ENCODE results near the gene TMEFF1.

- no peak for TF ChIP-seq RARB (CRISPR knock-in tag; IDR thresholded peaks at IDR 0.05)
- TF ChIP-seq HOXB5 (CRISPR knock-in tag; IDR thresholded peaks at IDR 0.05) = no peak
- no peak for TF ChIP-seq MAZ (IDR thresholded peaks at IDR 0.05; ENCODE audit: borderline replicate concordance, low read depth, low read length)
- TF ChIP-seq POLR2A (IDR thresholded peaks at IDR 0.05; ENCODE audit: low read length) = no peak
- TF ChIP-seq, protein P1, sequence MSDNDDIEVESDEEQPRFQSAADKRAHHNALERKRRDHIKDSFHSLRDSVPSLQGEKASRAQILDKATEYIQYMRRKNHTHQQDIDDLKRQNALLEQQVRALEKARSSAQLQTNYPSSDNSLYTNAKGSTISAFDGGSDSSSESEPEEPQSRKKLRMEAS (IDR thresholded peaks at IDR 0.05) = no peak
- TF ChIP-seq, protein P2, sequence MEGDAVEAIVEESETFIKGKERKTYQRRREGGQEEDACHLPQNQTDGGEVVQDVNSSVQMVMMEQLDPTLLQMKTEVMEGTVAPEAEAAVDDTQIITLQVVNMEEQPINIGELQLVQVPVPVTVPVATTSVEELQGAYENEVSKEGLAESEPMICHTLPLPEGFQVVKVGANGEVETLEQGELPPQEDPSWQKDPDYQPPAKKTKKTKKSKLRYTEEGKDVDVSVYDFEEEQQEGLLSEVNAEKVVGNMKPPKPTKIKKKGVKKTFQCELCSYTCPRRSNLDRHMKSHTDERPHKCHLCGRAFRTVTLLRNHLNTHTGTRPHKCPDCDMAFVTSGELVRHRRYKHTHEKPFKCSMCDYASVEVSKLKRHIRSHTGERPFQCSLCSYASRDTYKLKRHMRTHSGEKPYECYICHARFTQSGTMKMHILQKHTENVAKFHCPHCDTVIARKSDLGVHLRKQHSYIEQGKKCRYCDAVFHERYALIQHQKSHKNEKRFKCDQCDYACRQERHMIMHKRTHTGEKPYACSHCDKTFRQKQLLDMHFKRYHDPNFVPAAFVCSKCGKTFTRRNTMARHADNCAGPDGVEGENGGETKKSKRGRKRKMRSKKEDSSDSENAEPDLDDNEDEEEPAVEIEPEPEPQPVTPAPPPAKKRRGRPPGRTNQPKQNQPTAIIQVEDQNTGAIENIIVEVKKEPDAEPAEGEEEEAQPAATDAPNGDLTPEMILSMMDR (IDR thresholded peaks at IDR 0.05) = no peak
- no peak for TF ChIP-seq MAFK (IDR thresholded peaks at IDR 0.05; ENCODE audit: partially characterized antibody)
These were observed 117.5 kb downstream of the TMEFF1 start for GRCh38 chr9:100590481-100590880.
